Neural cell (in vitro differentiated cells): ENCODE measurements around the gene GOLGA6L9. TPM values are rescaled to one million over a fixed set of nuclear protein-coding genes. Genes with fewer than 3 reads are reported as not detected.
"Not testable (repeated sequence)": the region's sequence is repeated elsewhere in the genome, so short reads cannot be mapped to it uniquely, and the experiment has no call there.

ENCODE experiments used
- H2AFZ ChIP-seq: fragments of 200-600, 300-800 bp; sonication (generic), shearing (Covaris generic); 2 replicates; pipeline ENCODE4 v1.6.0; 2014; ENCODE audit warnings: low read depth, mild to moderate bottlenecking, antibody characterized with exemption, low read length, moderate library complexity
- H3F3A ChIP-seq: fragments of 200-600 bp; shearing (Covaris generic); 2 replicates; pipeline ENCODE4 v1.6.1; 2016; ENCODE audit warnings: mild to moderate bottlenecking, moderate library complexity, mixed read lengths, antibody characterized with exemption, low read length; ENCODE audit not compliant: insufficient read depth, poor library complexity, severe bottlenecking
- H3K27ac ChIP-seq: fragments of 200-600, 300-800 bp; sonication (generic), shearing (Covaris generic); 2 replicates; pipeline ENCODE4 v1.5.1; 2014; ENCODE audit warnings: mild to moderate bottlenecking, low read length, moderate library complexity
- H3K27me3 ChIP-seq: fragments of 300-800, 200-600 bp; sonication (generic), shearing (Covaris generic); 2 replicates; pipeline ENCODE4 v1.6.0; 2014; ENCODE audit warnings: mild to moderate bottlenecking, low read depth, low read length, moderate library complexity; ENCODE audit not compliant: insufficient read depth
- H3K36me3 ChIP-seq: fragments of 300-800, 200-600 bp; sonication (generic), shearing (Covaris generic); 2 replicates; pipeline ENCODE4 v1.5.1; 2014; ENCODE audit warnings: mild to moderate bottlenecking, antibody characterized with exemption, low read length, moderate library complexity; ENCODE audit not compliant: insufficient read depth
- H3K4me2 ChIP-seq: fragments of 300-800, 200-600 bp; sonication (generic), shearing (Covaris generic); 2 replicates; pipeline ENCODE4 v1.6.0; 2014; ENCODE audit warnings: mild to moderate bottlenecking, low read length
- H3K4me3 ChIP-seq: fragments of 300-800, 200-600 bp; sonication (generic), shearing (Covaris generic); 2 replicates; pipeline ENCODE4 v1.5.1; 2014; ENCODE audit warnings: mild to moderate bottlenecking, low read length, moderate library complexity
- H3K79me2 ChIP-seq: fragments of 200-600 bp; shearing (Covaris generic); replicated peaks from 2 replicates; pipeline ENCODE4 v1.6.0; 2014; ENCODE audit warnings: mild to moderate bottlenecking, low read length, moderate library complexity; ENCODE audit not compliant: insufficient read depth
- H3K9ac ChIP-seq: fragments of 300-800, 200-600 bp; sonication (generic), shearing (Covaris generic); 2 replicates; pipeline ENCODE4 v1.6.1; 2016; ENCODE audit warnings: mild to moderate bottlenecking, low read length, mixed read lengths
- H3K9me2 ChIP-seq: fragments of 200-600 bp; shearing (Covaris generic); 2 replicates; pipeline ENCODE4 v1.6.1; 2016; ENCODE audit warnings: mild to moderate bottlenecking, low read length, mixed read lengths; ENCODE audit not compliant: insufficient read depth
- H3K9me3 ChIP-seq: fragments of 200-600, 300-800 bp; sonication (generic), shearing (Covaris generic); 2 replicates; pipeline ENCODE4 v1.6.1; 2016; ENCODE audit warnings: mild to moderate bottlenecking, mixed run types, low read length, moderate library complexity, mixed read lengths
- H4K20me1 ChIP-seq: fragments of 200-600 bp; shearing (Covaris generic); 2 replicates; pipeline ENCODE4 v1.6.1; 2016; ENCODE audit warnings: mild to moderate bottlenecking, mixed run types; ENCODE audit not compliant: insufficient read depth
- EP300 ChIP-seq: fragments of 450-650 bp; conservative IDR thresholded peaks from 2 replicates; pipeline ENCODE4 v1.6.1; 2014; ENCODE audit warnings: antibody characterized with exemption, mild to moderate bottlenecking, moderate library complexity; ENCODE audit not compliant: poor library complexity, severe bottlenecking
- POLR2AphosphoS5 ChIP-seq: IDR thresholded peaks from 2 replicates; pipeline ENCODE4 v1.6.1; 2012
- polyA plus RNA-seq: library from polyadenylated mRNA; depleted of rRNA; stranded (reverse); fragments of >200 nt; gene quantifications from 2 replicates; pipeline ENCODE4 v1.2.3, GENCODE V29; 2014

Gene GOLGA6L9
- polyA plus RNA-seq, 1 donor from 2014 or later, result 27.5 TPM

DNA sequence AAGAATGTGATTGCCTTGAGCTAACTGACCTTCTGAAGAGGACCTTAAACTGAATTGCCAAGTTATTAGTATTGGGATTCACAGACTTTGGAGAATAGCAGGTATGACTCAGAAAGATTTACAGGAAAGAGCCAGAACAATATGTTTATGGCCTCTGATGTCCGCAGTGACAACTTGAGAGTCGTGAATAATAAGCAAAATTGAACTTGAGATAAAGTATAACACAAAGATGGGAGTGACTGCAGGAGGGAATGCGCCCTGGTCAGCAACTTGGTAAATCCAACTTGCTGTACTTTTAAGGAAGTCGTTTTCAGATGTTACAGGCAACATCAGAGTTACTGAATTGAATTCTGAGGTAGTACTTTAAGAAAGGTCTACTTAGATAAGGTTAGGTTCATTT, 19.3 kb upstream of the GOLGA6L9 start:
- H3K27ac ChIP-seq, H3K4me3 ChIP-seq, H3K9ac ChIP-seq, H3K9me2 ChIP-seq, H3K27me3 ChIP-seq, H3K79me2 ChIP-seq, H4K20me1 ChIP-seq, H3K36me3 ChIP-seq, H2AFZ ChIP-seq, H3F3A ChIP-seq, H3K4me2 ChIP-seq, H3K9me3 ChIP-seq: not testable (repeated sequence)

DNA sequence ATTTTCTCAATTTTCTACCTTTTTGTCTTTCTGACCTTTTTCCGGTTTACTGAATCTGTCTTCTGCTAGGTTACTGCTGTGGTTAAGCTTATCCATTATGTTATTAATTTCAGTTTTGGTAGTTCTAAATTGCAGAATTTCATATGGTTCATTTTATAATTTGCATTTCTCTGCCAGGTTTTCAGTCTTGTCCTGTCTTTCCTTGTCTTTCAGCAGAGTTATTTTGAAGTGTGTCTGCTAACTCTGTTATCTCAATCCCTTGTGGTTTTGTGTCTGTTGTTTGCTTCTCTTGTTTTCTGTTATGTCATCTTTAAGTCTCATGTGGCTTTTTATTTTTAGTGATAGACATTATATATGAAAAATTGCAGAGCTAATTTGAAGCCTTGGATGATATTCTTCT, 18.0 kb upstream of the GOLGA6L9 start:
- not testable (repeated sequence) for H3K9ac ChIP-seq, H3K9me2 ChIP-seq, H2AFZ ChIP-seq, H3F3A ChIP-seq, H3K79me2 ChIP-seq, H3K9me3 ChIP-seq, H3K4me2 ChIP-seq, H3K27ac ChIP-seq, H3K27me3 ChIP-seq, H4K20me1 ChIP-seq, H3K36me3 ChIP-seq, H3K4me3 ChIP-seq
- TF ChIP-seq POLR2AphosphoS5 (peak; percentile 16), EP300 (peak; percentile 15)

DNA sequence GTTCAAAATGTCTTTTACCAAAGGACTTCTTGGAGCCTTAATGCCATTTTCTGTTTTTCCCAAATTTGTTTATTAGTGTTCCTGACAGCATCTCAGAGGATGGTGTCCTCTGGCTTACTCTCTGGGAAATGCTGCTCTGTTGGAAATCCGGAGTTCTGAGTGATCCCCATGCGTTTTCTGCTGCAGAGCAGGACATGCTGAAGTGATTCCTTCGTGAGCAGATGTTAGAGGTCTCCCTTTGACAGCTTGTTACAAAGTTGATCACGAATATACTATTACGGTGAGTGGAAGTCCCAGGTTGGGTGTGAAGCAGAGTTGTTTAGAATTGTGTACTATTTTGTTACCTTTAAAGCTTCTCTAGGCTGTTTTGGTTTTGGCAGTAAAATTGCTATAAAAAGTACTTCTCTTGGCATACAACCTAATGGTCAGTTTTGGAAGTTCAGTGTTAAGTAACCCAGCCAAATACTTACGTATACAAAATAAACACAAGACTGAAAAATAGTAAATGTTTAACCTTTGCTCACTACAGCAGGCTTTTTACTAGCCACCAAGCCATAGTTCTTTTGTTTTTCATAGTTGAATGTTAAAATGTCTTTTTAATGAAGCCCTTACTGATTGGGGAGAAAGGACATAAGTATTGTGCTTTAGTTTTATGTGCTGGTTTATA, 15.0 kb upstream of the GOLGA6L9 start:
- not testable (repeated sequence) for H3K4me2 ChIP-seq, H3F3A ChIP-seq, H3K9ac ChIP-seq, H3K27me3 ChIP-seq, H3K9me2 ChIP-seq, H3K27ac ChIP-seq, H2AFZ ChIP-seq, H3K79me2 ChIP-seq, H3K36me3 ChIP-seq, H3K9me3 ChIP-seq, H3K4me3 ChIP-seq, H4K20me1 ChIP-seq

DNA sequence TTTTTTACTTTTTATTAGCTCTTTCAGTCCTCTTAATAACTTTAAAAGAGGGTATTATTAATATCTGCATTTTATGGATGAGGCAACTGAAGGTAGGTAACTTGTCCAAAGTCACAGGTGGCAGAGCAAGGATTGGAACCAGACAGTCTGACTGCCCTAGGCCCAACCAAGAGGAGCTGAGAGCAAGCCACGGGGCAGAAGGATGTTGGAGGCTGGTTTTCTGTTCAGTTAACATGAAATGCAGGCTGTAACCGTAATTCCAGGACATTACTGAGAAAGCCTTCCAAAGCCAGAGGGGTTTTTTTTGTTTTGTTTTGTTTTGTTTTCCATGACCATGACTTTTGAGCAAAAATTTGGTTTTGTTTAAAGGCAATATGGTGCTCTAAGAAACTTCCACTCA, 9.1 kb upstream of the GOLGA6L9 start:
- not testable (repeated sequence) for H3F3A ChIP-seq, H3K27me3 ChIP-seq, H4K20me1 ChIP-seq, H3K27ac ChIP-seq, H3K79me2 ChIP-seq, H3K9me2 ChIP-seq, H3K4me2 ChIP-seq, H3K4me3 ChIP-seq, H3K9me3 ChIP-seq, H2AFZ ChIP-seq, H3K36me3 ChIP-seq, H3K9ac ChIP-seq

DNA sequence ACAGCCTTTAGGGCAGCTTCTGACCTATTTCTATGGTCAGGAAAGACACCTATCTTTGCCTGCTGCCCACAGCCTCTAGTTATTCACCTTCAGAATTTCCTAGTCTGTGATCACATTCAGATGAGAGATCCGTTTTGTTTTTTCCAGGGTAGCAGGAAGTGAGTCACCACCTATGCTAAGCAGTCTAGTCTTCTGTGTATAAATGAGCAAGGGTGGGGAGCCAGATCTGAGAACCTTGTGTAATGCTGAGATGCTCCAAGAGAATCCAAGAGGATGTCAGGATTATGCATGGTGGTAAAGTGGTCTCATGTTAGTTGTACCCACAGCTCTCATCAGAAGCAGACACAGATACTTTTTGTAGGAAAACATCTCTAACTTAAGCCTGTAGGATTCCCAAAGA, 8.7 kb upstream of the GOLGA6L9 start:
- H3K9me3 ChIP-seq, H3K9ac ChIP-seq, H3K9me2 ChIP-seq, H4K20me1 ChIP-seq, H3K79me2 ChIP-seq, H2AFZ ChIP-seq, H3K36me3 ChIP-seq, H3F3A ChIP-seq, H3K27me3 ChIP-seq, H3K4me3 ChIP-seq, H3K4me2 ChIP-seq, H3K27ac ChIP-seq: not testable (repeated sequence)

DNA sequence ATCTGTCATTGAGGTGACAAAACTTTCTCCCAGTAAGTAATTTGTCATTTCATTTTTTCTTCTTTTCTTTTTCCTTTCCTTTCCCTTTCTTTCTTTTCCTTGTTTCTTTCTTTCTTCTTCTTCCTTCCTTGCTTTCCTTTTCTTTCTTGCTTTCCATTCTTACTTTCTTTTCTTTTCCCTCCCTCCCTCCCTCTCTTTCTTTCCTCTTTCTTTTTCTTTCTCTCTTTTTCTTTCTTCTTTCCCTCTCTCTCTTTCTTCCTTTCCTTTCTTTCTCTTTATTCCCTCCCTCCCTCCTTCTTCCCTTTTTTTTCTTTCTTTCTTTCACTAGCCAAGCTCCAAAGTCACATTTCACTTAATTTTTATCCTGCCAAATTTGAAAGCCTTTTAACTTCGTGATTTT, 2.5 kb upstream of the GOLGA6L9 start:
- not testable (repeated sequence) for H3K9ac ChIP-seq, H3K4me3 ChIP-seq, H3K27me3 ChIP-seq, H3K36me3 ChIP-seq, H4K20me1 ChIP-seq, H3F3A ChIP-seq, H3K9me3 ChIP-seq, H3K27ac ChIP-seq, H3K4me2 ChIP-seq, H2AFZ ChIP-seq, H3K79me2 ChIP-seq, H3K9me2 ChIP-seq

DNA sequence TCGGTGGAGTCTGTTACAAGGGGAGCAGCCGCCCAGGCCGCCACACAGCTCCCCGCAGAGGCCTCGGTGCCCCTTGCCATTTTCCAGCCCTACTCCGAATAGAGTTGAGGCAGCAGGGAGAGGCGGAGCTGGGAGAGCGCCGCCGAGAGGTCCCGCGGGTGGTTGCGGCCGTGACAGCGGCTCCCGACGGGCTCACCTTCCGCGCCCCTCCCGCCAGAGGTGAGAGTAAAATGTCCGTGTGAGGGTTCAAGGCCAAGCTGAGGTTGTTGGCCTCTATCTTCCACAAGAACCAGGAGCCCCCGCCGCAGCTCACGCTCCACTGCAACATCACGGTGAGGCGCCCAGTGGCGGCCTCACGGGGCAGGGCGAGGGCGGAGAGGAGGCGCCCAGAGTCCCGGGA, 15.8 kb downstream of the GOLGA6L9 start:
- not testable (repeated sequence) for H3K27me3 ChIP-seq, H3K9me3 ChIP-seq, H2AFZ ChIP-seq, H3K9me2 ChIP-seq, H3K4me2 ChIP-seq, H3F3A ChIP-seq, H3K27ac ChIP-seq, H4K20me1 ChIP-seq, H3K79me2 ChIP-seq, H3K36me3 ChIP-seq
- H3K9ac ChIP-seq, result peak overlapping the region; percentile 16
- peak overlapping the region; percentile 49 for H3K4me3 ChIP-seq

DNA sequence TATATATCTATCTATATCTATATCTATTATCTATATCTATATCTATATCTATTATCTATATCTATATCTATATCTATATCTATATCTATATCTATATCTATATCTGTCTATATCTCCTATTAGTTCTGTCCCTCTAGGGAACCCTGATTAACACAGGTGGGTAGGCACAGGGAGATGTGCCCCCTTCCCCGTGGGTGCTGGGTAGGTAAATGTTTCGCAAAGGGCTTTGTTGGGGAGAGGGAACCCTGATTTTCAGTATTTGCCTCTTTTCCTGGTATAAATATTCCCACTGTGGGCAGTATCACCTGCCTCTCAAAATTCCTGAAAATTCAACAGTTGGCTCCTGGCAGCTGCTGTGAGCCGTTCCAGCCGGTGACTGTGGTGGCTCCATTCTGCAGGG, 27.7 kb downstream of the GOLGA6L9 start:
- H3K79me2 ChIP-seq, H3K4me3 ChIP-seq, H2AFZ ChIP-seq, H3K9ac ChIP-seq, H3K9me3 ChIP-seq, H3K27me3 ChIP-seq, H3F3A ChIP-seq, H4K20me1 ChIP-seq, H3K9me2 ChIP-seq, H3K36me3 ChIP-seq, H3K4me2 ChIP-seq, H3K27ac ChIP-seq: not testable (repeated sequence)
